WTC11 (cell line): ENCODE data around the gene GOLGB1.

Experiments
- ARID4B ChIP-seq: sonication (generic); formaldehyde crosslinking; IDR thresholded peaks from 2 replicates; pipeline ENCODE4 v1.8.0; 2023; ENCODE audit warnings: missing genetic modification reagents, mild to moderate bottlenecking, borderline replicate concordance
- ATF3 ChIP-seq: sonication (generic); formaldehyde crosslinking; conservative IDR thresholded peaks from 2 replicates; pipeline ENCODE4 v1.8.1; 2022; ENCODE audit warnings: mild to moderate bottlenecking, missing genetic modification reagents
- CREB1 ChIP-seq: sonication (generic); formaldehyde crosslinking; IDR thresholded peaks from 2 replicates; pipeline ENCODE4 v1.8.0; 2023; ENCODE audit warnings: mild to moderate bottlenecking, missing genetic modification reagents
- ESRRA ChIP-seq: sonication (generic); formaldehyde crosslinking; IDR thresholded peaks from 2 replicates; pipeline ENCODE4 v1.8.1; 2022; ENCODE audit warnings: mild to moderate bottlenecking, missing genetic modification reagents, borderline replicate concordance
- FOXK1 ChIP-seq: sonication (generic); formaldehyde crosslinking; IDR thresholded peaks from 2 replicates; pipeline ENCODE4 v1.8.0; 2022; ENCODE audit warnings: mild to moderate bottlenecking, moderate library complexity, missing genetic modification reagents
- HMGXB4 ChIP-seq: sonication (generic); formaldehyde crosslinking; IDR thresholded peaks from 2 replicates; pipeline ENCODE4 v1.8.1; 2023; ENCODE audit warnings: mild to moderate bottlenecking, moderate library complexity, missing genetic modification reagents
- JAZF1 ChIP-seq: fragments of 250-450 bp; sonication (Bioruptor Pico); IDR thresholded peaks from 2 replicates; pipeline ENCODE4 v1.9.0; 2021; ENCODE audit warnings: moderate library complexity, mild to moderate bottlenecking, inconsistent platforms
- SP1 ChIP-seq: sonication (generic); formaldehyde crosslinking; conservative IDR thresholded peaks from 2 replicates; pipeline ENCODE4 v1.8.1; 2022; ENCODE audit warnings: missing genetic modification reagents
- USF2 ChIP-seq: sonication (generic); formaldehyde crosslinking; IDR thresholded peaks from 2 replicates; pipeline ENCODE4 v1.8.1; 2023; ENCODE audit warnings: mild to moderate bottlenecking, missing genetic modification reagents, moderate library complexity
- ZNF121 ChIP-seq: sonication (generic); formaldehyde crosslinking; IDR thresholded peaks from 2 replicates; pipeline ENCODE4 v1.8.0; 2023; ENCODE audit warnings: missing genetic modification reagents
- TF ChIP-seq, protein P1 (sequence below): fragments of 200-600 bp; IDR thresholded peaks from 2 replicates; pipeline ENCODE4 v1.8.0; 2022; ENCODE audit warnings: antibody characterized with exemption
- TF ChIP-seq, protein P2 (sequence below): sonication (generic); formaldehyde crosslinking; IDR thresholded peaks from 2 replicates; pipeline ENCODE4 v1.8.0; 2023; ENCODE audit warnings: mild to moderate bottlenecking, missing genetic modification reagents
- TF ChIP-seq, protein P3 (sequence below): sonication (generic); formaldehyde crosslinking; IDR thresholded peaks from 2 replicates; pipeline ENCODE4 v1.8.1; 2023; ENCODE audit warnings: mild to moderate bottlenecking, missing genetic modification reagents, moderate library complexity

DNA sequence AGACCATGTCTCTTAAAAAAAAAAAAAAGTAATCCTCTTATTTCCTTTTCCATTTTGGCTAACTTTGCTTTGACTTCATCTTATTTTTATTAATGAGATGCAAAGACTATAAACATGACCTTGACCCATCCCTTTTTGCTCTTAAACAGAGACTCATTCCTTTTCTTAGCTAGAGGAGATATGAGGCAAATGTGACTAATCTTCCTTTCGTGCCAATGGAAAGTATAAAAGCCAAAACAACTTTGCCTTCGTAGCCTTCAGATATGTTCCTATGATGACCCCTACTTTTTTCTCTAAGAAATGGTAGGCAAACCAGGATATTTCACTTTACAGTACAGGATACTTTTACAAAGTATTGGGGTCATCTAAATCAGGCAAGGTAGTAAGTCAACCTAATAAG lies 36.9 kb upstream of the GOLGB1 start:
- TF ChIP-seq, protein P1, sequence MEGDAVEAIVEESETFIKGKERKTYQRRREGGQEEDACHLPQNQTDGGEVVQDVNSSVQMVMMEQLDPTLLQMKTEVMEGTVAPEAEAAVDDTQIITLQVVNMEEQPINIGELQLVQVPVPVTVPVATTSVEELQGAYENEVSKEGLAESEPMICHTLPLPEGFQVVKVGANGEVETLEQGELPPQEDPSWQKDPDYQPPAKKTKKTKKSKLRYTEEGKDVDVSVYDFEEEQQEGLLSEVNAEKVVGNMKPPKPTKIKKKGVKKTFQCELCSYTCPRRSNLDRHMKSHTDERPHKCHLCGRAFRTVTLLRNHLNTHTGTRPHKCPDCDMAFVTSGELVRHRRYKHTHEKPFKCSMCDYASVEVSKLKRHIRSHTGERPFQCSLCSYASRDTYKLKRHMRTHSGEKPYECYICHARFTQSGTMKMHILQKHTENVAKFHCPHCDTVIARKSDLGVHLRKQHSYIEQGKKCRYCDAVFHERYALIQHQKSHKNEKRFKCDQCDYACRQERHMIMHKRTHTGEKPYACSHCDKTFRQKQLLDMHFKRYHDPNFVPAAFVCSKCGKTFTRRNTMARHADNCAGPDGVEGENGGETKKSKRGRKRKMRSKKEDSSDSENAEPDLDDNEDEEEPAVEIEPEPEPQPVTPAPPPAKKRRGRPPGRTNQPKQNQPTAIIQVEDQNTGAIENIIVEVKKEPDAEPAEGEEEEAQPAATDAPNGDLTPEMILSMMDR, result no peak
- TF ChIP-seq JAZF1 (CRISPR knock-in tag) (no peak), FOXK1 (CRISPR knock-in tag) (no peak), ZNF121 (CRISPR knock-in tag) (no peak), SP1 (no peak), USF2 (no peak), CREB1 (no peak), HMGXB4 (CRISPR knock-in tag) (no peak), ESRRA (CRISPR knock-in tag) (no peak), ATF3 (CRISPR knock-in tag) (no peak), ARID4B (CRISPR knock-in tag) (no peak)
- TF ChIP-seq, protein P2, sequence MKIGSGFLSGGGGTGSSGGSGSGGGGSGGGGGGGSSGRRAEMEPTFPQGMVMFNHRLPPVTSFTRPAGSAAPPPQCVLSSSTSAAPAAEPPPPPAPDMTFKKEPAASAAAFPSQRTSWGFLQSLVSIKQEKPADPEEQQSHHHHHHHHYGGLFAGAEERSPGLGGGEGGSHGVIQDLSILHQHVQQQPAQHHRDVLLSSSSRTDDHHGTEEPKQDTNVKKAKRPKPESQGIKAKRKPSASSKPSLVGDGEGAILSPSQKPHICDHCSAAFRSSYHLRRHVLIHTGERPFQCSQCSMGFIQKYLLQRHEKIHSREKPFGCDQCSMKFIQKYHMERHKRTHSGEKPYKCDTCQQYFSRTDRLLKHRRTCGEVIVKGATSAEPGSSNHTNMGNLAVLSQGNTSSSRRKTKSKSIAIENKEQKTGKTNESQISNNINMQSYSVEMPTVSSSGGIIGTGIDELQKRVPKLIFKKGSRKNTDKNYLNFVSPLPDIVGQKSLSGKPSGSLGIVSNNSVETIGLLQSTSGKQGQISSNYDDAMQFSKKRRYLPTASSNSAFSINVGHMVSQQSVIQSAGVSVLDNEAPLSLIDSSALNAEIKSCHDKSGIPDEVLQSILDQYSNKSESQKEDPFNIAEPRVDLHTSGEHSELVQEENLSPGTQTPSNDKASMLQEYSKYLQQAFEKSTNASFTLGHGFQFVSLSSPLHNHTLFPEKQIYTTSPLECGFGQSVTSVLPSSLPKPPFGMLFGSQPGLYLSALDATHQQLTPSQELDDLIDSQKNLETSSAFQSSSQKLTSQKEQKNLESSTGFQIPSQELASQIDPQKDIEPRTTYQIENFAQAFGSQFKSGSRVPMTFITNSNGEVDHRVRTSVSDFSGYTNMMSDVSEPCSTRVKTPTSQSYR (CRISPR knock-in tag), result no peak
- TF ChIP-seq, protein P3, sequence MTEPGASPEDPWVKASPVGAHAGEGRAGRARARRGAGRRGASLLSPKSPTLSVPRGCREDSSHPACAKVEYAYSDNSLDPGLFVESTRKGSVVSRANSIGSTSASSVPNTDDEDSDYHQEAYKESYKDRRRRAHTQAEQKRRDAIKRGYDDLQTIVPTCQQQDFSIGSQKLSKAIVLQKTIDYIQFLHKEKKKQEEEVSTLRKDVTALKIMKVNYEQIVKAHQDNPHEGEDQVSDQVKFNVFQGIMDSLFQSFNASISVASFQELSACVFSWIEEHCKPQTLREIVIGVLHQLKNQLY (CRISPR knock-in tag), result no peak
